ENCODE data around the gene MAPK8.

Gene MAPK8

DNA sequence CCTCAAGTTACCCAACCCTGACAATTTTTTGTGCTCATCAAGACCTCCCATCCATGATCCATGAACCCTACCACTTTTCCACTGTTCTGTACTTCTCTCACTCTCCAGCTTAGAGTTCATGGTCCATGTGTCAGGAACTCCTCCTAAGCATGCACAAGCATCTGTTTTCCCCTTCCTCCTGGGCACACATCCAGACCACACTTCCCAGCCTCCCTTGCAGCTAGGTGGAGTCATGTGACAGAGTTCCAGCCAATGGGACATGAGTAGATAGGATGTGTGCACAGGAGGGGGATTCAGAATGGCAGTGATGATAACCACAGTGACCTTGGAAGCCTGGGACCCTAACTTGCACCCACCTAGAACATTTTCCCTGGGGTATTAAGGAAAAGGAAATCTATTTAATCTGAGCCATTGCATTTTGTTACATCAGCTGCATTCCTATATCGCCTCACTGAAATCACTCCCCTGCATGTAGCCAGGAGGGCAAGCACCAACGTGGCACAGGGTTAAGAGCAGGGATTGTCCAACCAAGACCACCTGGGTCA is 22.4 kb upstream of the MAPK8 start:
- Histone ChIP-seq H3K9ac (ENCODE audit: low read depth, low read length) (no peak overlapping the region), H3K4me1 (ENCODE audit: control insufficient read depth, insufficient read depth, low read length) (no peaks in the 10 kb centered on the region), H3K36me3 (ENCODE audit: control insufficient read depth, insufficient read depth, low read length) (no peaks in the 10 kb centered on the region), H3K4me3 (ENCODE audit: low read depth, low read length) (no peak overlapping the region), H3K27me3 (ENCODE audit: control insufficient read depth, insufficient read depth, low read length) (no peaks in the 10 kb centered on the region), H3K9me3 (ENCODE audit: control insufficient read depth, insufficient read depth, low read length) (no peaks in the 10 kb centered on the region)

DNA sequence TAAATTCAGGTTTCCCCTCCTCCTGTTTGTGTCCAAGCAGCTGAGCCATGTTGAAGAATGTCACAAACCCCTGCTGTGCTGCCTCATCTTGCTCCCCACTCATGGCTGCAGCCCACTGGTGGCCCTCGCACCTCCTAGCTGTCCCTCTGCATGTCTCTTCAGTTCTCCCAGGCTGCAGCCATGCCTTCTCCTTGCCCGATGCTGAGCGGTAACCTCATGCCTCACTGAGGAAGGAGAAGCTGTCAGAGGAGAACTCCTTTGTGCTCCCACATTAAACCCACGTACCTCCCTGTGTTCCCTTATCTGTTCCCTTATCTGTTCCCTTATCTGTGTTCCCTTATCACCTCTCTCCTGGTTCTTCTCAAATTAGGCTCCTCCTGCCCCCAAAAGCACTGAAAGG is 21.7 kb upstream of the MAPK8 start:
- H3K9me3 ChIP-seq (ENCODE audit: control insufficient read depth, insufficient read depth, low read length) = no peaks in the 10 kb centered on the region
- no peak overlapping the region for H3K9ac ChIP-seq (ENCODE audit: low read depth, low read length)
- H3K4me3 ChIP-seq (ENCODE audit: low read depth, low read length) = no peak overlapping the region
- no peaks in the 10 kb centered on the region for H3K27me3 ChIP-seq (ENCODE audit: control insufficient read depth, insufficient read depth, low read length)
- H3K4me1 ChIP-seq (ENCODE audit: control insufficient read depth, insufficient read depth, low read length) = no peaks in the 10 kb centered on the region
- H3K36me3 ChIP-seq (ENCODE audit: control insufficient read depth, insufficient read depth, low read length) = no peaks in the 10 kb centered on the region

DNA sequence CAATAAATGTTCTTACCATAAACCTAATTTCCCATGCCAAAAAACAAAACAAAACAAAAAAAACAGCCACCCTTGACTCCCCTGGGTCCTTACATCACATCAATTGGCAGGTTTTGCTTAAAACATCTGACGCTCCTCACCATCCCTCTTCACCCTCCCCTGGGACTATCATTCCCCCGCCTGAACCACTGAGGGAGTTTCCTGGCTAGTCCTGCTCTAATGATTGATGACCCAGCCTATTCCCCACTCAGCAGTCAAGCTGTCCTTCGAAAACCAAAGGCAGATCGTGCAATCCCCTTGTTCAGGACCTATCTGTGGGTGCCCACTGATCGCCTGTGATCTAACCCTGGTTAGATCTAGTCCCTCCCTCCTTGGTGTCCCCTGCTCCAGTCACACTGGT is 20.8 kb upstream of the MAPK8 start:
- H3K9me3 ChIP-seq (ENCODE audit: control insufficient read depth, insufficient read depth, low read length) = no peaks in the 10 kb centered on the region
- H3K4me1 ChIP-seq (ENCODE audit: control insufficient read depth, insufficient read depth, low read length) = no peaks in the 10 kb centered on the region
- no peaks in the 10 kb centered on the region for H3K27me3 ChIP-seq (ENCODE audit: control insufficient read depth, insufficient read depth, low read length)
- no peak overlapping the region for H3K9ac ChIP-seq (ENCODE audit: low read depth, low read length)
- no peaks in the 10 kb centered on the region for H3K36me3 ChIP-seq (ENCODE audit: control insufficient read depth, insufficient read depth, low read length)
- H3K4me3 ChIP-seq (ENCODE audit: low read depth, low read length) = no peak overlapping the region

DNA sequence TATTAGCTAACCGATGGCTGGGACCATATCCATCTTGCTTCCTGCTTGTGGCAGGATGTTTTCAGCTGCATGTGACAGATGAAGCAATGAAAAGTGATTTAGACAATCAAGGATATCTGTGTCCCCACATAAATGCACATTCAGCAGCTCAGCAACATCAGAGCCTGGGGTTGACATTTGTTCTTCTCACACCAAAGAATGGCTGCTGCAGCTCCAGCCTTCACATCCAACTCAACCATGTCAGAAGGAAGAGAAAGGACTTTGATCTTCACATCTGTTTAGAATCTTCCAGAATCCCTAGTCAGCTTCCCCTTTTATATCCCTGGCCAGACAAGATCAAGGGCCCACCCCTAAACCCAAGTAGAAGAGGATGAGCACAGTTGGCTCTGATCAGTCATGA is 20.1 kb upstream of the MAPK8 start:
- no peak overlapping the region for H3K4me3 ChIP-seq (ENCODE audit: low read depth, low read length)
- no peak overlapping the region for H3K9ac ChIP-seq (ENCODE audit: low read depth, low read length)
- no peaks in the 10 kb centered on the region for H3K27me3 ChIP-seq (ENCODE audit: control insufficient read depth, insufficient read depth, low read length)
- H3K36me3 ChIP-seq (ENCODE audit: control insufficient read depth, insufficient read depth, low read length) = no peaks in the 10 kb centered on the region
- H3K4me1 ChIP-seq (ENCODE audit: control insufficient read depth, insufficient read depth, low read length) = no peaks in the 10 kb centered on the region
- H3K9me3 ChIP-seq (ENCODE audit: control insufficient read depth, insufficient read depth, low read length) = no peaks in the 10 kb centered on the region

DNA sequence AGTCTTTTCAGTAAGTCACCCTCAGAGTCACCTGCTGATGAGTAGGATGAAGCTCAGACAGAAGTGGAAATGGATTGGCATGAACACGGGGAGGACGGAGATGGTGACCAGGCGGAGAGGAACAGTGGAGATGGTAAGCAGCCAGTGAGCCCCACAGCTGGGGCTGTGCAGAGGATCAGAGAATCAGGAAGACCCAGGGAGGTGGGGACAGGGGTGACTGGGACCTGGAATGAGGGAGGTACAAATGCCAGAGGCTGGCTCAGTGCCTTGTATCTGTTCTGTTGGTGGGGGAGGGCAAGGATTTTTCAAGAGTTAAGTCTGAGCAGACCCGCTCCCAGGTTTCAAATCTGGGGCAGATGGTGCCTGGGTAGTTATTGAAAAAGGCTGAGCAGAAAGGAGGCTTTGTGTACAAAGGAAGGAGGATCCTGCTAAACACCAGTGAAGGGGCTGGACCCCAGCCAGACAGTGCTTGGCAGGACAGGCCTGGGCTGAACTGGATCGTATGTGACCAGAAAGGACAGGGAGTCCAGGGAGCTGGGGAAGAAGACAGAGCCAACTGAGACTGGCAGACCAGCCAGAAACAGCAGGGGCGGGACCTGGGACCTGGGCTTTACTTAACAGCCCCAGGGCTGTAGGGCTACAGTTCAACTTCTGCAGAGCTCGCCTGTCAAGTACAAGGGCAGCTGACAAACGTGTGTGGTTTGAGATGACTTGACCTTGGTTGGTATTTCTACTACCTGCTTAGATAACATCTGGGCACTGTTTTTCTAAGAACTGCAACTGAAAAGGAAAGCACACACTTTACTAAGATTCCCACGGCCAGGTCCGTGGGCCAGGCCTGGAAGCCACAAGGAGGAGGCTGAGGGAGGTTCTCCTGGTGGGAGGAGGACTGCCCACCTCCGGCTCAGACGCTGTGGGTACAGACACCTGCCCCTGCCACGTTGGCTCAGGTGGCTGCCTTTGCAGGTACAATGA is 18.8 kb upstream of the MAPK8 start:
- no peak overlapping the region for H3K4me3 ChIP-seq (ENCODE audit: low read depth, low read length)

DNA sequence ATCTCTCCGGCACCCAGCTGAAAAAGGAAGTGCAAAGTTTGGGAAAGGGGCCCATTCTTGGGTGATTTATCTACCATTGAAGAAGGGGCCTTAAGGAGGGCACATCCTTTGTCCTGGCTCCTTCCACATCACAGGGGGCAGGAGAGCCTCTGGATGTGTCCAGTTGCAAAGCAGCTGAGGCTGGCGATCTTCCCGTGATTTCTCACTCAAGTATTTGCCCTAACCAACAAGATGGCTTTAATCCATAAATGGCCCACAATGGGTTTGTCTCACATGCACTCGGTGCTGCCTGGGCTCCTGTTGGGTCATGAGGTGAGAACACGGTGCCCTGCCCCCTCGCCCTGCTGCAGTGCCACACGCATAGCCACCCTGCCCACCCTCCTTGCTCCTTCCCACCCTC is 17.8 kb upstream of the MAPK8 start:
- H3K36me3 ChIP-seq (ENCODE audit: control insufficient read depth, insufficient read depth, low read length) = no peaks in the 10 kb centered on the region
- no peaks in the 10 kb centered on the region for H3K4me1 ChIP-seq (ENCODE audit: control insufficient read depth, insufficient read depth, low read length)
- H3K9ac ChIP-seq (ENCODE audit: low read depth, low read length) = no peak overlapping the region
- H3K27me3 ChIP-seq (ENCODE audit: control insufficient read depth, insufficient read depth, low read length) = no peaks in the 10 kb centered on the region
- H3K4me3 ChIP-seq (ENCODE audit: low read depth, low read length) = no peak overlapping the region
- no peaks in the 10 kb centered on the region for H3K9me3 ChIP-seq (ENCODE audit: control insufficient read depth, insufficient read depth, low read length)

More for the DNA sequence above, 18.8 kb upstream of the MAPK8 start:
- Histone ChIP-seq H3K9me3 (ENCODE audit: control insufficient read depth, insufficient read depth, low read length) (no peaks in the 10 kb centered on the region), H3K36me3 (ENCODE audit: control insufficient read depth, insufficient read depth, low read length) (no peaks in the 10 kb centered on the region), H3K27me3 (ENCODE audit: control insufficient read depth, insufficient read depth, low read length) (no peaks in the 10 kb centered on the region), H3K4me1 (ENCODE audit: control insufficient read depth, insufficient read depth, low read length) (no peaks in the 10 kb centered on the region), H3K9ac (ENCODE audit: low read depth, low read length) (no peak overlapping the region)

DNA sequence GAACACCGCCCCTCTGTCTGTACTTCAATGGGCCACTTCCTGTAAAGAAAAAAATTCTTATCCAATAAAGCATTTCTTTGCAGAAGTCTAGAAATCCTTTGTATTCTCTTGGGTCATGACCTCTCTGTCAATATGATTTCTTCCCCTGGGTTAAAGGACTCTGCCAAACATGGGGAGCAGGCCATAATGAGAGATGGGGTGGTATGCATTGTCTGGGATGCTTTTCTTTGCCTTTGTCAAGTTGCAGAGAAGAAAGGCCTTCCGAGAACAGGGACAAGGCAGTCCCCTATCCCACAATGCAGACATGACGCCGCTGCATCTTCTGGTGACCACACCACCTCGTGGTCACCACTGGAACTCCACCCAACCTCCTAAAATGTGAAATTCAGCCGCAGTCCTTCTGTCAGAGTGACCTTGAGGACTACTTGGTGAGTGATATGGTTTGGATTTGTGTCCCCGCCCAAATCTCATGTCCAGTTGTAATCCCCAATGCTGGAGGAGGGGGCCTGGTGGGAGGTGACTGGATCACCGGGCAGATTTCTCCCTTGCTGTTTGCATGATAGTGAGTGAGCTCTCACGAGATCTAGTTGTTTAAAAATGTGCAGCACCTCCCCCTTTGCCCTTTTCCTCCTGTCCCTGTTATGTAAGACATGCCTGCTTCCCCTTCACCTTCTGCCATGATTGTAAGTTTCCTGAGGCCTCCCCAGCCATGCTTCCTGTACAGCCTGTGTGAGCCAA is 16.8 kb upstream of the MAPK8 start:
- no peaks in the 10 kb centered on the region for H3K36me3 ChIP-seq (ENCODE audit: control insufficient read depth, insufficient read depth, low read length)
- H3K4me1 ChIP-seq (ENCODE audit: control insufficient read depth, insufficient read depth, low read length) = no peaks in the 10 kb centered on the region
- H3K27me3 ChIP-seq (ENCODE audit: control insufficient read depth, insufficient read depth, low read length) = no peaks in the 10 kb centered on the region
- no peak overlapping the region for H3K9ac ChIP-seq (ENCODE audit: low read depth, low read length)
- no peak overlapping the region for H3K4me3 ChIP-seq (ENCODE audit: low read depth, low read length)
- H3K9me3 ChIP-seq (ENCODE audit: control insufficient read depth, insufficient read depth, low read length) = no peaks in the 10 kb centered on the region

DNA sequence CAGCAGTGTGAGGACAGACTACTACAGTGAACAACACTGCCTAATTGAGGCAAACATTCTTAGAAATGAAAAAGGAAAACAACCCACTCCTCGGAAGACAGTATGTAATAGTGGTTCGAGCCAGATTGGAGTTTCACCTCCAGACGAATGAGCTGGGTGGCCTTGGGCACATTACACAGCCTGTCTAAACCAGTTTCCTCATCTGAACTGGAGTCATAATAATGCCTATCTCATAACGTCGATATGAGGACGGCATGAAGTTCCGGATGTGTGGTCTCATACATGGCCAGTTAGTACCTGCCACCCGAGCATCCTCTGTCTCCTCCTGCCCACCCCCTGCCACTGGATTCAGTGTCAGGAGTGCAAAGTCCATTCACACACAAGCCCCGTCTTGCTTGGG is 16.2 kb upstream of the MAPK8 start:
- Histone ChIP-seq H3K36me3 (ENCODE audit: control insufficient read depth, insufficient read depth, low read length) (no peaks in the 10 kb centered on the region), H3K4me3 (ENCODE audit: low read depth, low read length) (no peak overlapping the region)

DNA sequence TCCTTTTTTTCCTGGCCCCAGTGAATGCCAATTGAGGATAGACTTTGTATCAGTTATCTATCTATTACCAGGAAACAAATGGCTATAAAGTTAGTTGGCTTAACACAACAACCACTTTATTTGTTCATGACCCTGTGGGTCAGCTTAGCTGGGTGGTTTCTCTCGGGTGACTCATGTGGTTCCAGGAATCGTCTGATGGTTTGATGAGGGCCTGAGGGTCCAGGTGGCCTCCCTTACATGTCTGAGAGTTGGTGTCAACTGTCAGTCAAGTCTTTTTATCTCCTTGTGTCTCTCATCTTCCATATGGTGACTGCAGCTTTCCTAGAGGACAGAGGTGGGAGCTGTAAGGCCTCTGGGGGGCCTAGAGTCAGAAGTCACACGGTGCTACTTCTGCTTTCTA is 15.3 kb upstream of the MAPK8 start:
- no peaks in the 10 kb centered on the region for H3K36me3 ChIP-seq (ENCODE audit: control insufficient read depth, insufficient read depth, low read length)
- no peaks in the 10 kb centered on the region for H3K9me3 ChIP-seq (ENCODE audit: control insufficient read depth, insufficient read depth, low read length)
- no peak overlapping the region for H3K4me3 ChIP-seq (ENCODE audit: low read depth, low read length)
- H3K27me3 ChIP-seq (ENCODE audit: control insufficient read depth, insufficient read depth, low read length) = no peaks in the 10 kb centered on the region
- H3K4me1 ChIP-seq (ENCODE audit: control insufficient read depth, insufficient read depth, low read length) = no peaks in the 10 kb centered on the region
- H3K9ac ChIP-seq (ENCODE audit: low read depth, low read length) = no peak overlapping the region

More for the DNA sequence above, 16.2 kb upstream of the MAPK8 start:
- no peaks in the 10 kb centered on the region for H3K27me3 ChIP-seq (ENCODE audit: control insufficient read depth, insufficient read depth, low read length)
- no peaks in the 10 kb centered on the region for H3K9me3 ChIP-seq (ENCODE audit: control insufficient read depth, insufficient read depth, low read length)
- H3K9ac ChIP-seq (ENCODE audit: low read depth, low read length) = no peak overlapping the region
- no peaks in the 10 kb centered on the region for H3K4me1 ChIP-seq (ENCODE audit: control insufficient read depth, insufficient read depth, low read length)

DNA sequence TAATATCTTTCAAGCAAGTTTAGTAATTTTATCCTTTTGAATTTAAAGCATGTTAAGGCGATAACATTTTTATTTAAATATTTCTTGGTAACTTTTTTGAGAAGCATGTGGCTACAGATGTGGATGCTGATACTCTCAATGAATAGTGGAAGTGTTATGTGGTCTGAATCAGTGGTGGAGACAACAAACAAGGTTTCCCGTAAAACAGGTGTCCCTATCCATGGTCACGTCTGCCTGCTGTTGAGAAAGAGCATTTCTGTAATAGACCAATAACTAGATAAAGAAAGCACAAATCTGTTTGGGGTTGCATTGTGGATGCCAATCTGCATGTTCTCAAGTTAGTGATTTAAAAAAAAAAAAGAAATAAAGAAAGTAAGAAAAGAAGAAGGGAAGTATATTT is 13.9 kb upstream of the MAPK8 start:
- Histone ChIP-seq H3K4me3 (ENCODE audit: low read depth, low read length) (no peak overlapping the region), H3K9me3 (ENCODE audit: control insufficient read depth, insufficient read depth, low read length) (no peaks in the 10 kb centered on the region), H3K27me3 (ENCODE audit: control insufficient read depth, insufficient read depth, low read length) (no peaks in the 10 kb centered on the region), H3K4me1 (ENCODE audit: control insufficient read depth, insufficient read depth, low read length) (no peaks in the 10 kb centered on the region), H3K9ac (ENCODE audit: low read depth, low read length) (no peak overlapping the region), H3K36me3 (ENCODE audit: control insufficient read depth, insufficient read depth, low read length) (no peaks in the 10 kb centered on the region)

DNA sequence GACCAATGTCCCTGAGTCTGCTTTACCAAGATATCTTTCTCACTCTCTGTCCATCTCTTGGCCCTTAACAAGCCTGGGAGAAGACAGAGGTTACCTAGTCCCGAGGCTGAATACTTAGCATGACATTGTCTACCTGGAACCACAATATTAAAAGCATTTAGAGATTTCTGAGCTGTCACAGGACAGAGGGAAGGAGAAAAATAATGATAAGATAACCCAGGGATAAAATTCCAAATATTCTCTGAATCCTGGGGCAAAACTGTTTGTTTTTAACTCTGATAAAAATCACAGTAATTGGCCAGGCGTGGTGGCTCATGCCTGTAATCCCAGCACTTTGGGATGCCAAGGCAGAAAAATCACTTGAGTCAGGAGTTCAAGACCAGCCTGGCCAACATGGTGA is 12.0 kb upstream of the MAPK8 start:
- Histone ChIP-seq H3K4me3 (ENCODE audit: low read depth, low read length) (no peak overlapping the region), H3K36me3 (ENCODE audit: control insufficient read depth, insufficient read depth, low read length) (no peaks in the 10 kb centered on the region), H3K27me3 (ENCODE audit: control insufficient read depth, insufficient read depth, low read length) (no peaks in the 10 kb centered on the region), H3K9me3 (ENCODE audit: control insufficient read depth, insufficient read depth, low read length) (no peaks in the 10 kb centered on the region), H3K9ac (ENCODE audit: low read depth, low read length) (no peak overlapping the region), H3K4me1 (ENCODE audit: control insufficient read depth, insufficient read depth, low read length) (no peaks in the 10 kb centered on the region)
